ENCODE measurements around the gene HDLBP.

Gene HDLBP

DNA sequence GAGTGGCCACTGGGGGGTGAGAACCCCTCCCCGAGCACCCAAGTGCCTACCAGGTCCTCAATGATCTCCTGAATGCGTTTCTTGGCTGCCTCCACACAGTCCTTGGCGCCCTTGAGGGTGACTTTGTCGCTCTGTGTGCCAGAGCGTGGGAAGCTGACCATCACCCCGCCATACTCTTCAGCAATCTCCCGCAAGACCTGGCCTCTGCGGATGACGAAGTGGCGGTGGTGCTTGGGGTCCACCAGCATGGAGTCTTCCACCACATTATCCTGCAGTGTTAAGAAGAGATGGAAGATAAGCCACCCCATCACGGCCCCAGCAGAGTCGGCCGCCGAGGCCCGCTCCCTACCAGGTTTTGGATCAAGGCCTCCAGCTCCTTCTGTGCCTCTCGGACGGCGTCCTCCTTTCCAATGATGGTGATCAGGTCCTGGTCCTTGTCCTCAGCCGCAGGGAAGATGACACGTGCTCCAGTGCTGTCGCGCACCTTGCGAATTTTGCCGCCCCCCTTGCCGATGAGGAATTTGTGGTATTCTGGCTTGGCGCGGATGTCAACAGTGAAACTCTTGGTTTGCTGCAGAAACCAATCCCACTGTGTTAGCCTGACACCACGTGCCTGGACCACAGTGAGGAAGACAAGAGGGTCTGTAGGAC, 75.8 kb downstream of the HDLBP start:
- no peak overlapping the region for H3K27ac ChIP-seq
- no peak overlapping the region for H3K4me3 ChIP-seq
- TF ChIP-seq, protein P1, sequence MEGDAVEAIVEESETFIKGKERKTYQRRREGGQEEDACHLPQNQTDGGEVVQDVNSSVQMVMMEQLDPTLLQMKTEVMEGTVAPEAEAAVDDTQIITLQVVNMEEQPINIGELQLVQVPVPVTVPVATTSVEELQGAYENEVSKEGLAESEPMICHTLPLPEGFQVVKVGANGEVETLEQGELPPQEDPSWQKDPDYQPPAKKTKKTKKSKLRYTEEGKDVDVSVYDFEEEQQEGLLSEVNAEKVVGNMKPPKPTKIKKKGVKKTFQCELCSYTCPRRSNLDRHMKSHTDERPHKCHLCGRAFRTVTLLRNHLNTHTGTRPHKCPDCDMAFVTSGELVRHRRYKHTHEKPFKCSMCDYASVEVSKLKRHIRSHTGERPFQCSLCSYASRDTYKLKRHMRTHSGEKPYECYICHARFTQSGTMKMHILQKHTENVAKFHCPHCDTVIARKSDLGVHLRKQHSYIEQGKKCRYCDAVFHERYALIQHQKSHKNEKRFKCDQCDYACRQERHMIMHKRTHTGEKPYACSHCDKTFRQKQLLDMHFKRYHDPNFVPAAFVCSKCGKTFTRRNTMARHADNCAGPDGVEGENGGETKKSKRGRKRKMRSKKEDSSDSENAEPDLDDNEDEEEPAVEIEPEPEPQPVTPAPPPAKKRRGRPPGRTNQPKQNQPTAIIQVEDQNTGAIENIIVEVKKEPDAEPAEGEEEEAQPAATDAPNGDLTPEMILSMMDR (IDR thresholded peaks at IDR 0.05) = no peak
- DNase-seq (ENCODE audit: low spot score) = no peak

- TF ChIP-seq, protein P1 (IDR thresholded peaks at IDR 0.05) = no peak
- DNase-seq (ENCODE audit: low spot score) = no peak
- Histone ChIP-seq H3K27ac (no peak overlapping the region), H3K4me3 (no peak overlapping the region)
These were observed 76.7 kb downstream of the HDLBP start for GRCh38 chr2:241238693-241239198.

- DNase-seq (ENCODE audit: low spot score) = no peak
- no peak overlapping the region for H3K4me3 ChIP-seq
- TF ChIP-seq, protein P1 (IDR thresholded peaks at IDR 0.05) = no peak
- H3K27ac ChIP-seq = no peak overlapping the region
These were observed 77.5 kb downstream of the HDLBP start for GRCh38 chr2:241237949-241238371.

- TF ChIP-seq, protein P1 (IDR thresholded peaks at IDR 0.05) = no peak
- Histone ChIP-seq H3K4me3 (no peak overlapping the region), H3K27ac (no peak overlapping the region)
- DNase-seq (ENCODE audit: low spot score) = no peak
These were observed 78.4 kb downstream of the HDLBP start for GRCh38 chr2:241237047-241237446.

- Histone ChIP-seq H3K4me3 (no peak overlapping the region), H3K27ac (no peak overlapping the region)
- no peak for DNase-seq (ENCODE audit: low spot score)
- TF ChIP-seq, protein P1 (IDR thresholded peaks at IDR 0.05) = no peak
These were observed 79.4 kb downstream of the HDLBP start for GRCh38 chr2:241235859-241236593.

DNA sequence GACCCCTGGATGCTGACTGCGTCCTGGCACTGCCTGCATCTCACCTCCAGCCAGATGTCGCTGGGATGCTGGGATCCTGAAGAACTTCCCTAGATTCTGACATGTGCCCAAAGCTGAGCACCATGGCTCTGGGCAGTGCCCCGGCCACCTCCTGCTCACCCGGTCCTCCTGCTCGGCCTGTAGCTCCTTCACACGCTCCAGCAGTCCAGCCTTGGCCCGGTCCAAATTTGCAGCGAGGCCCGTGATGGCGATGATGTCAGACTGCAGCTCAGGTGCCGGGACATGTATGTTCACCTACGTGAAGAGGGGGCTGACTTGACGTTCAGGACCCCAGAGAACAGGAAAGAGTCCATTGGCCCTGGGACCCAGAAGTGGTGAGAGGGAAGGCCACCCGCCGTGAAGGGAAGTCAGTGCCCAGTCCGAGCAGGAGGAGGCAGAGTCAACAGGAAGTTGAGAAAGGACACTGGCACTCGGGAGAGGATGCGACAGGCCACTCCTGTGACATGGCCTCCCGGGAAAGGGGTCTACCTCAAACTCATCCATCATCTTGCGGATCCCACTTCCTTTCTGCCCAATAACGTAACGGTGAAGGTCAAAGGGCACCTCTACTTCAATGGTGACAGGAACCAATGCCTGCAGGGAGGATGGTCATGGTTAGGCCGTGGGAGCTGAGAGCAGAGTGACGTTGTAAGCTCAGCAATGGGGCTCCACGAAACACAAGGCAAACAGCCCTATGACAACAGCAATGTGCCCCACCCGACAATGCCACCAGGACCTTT, 80.3 kb downstream of the HDLBP start:
- TF ChIP-seq, protein P1 (IDR thresholded peaks at IDR 0.05) = no peak
- no peak for DNase-seq (ENCODE audit: low spot score)
- H3K4me3 ChIP-seq = no peak overlapping the region
- H3K27ac ChIP-seq = no peak overlapping the region

Data from coronary artery (tissue), 2 donors.